Frontal cortex (tissue), 4 donors: ENCODE results near the gene ACSL3. TPM values are rescaled to one million over a fixed set of nuclear protein-coding genes. Genes with fewer than 3 reads are reported as not detected.
"Not testable (repeated sequence)": the region's sequence is repeated elsewhere in the genome, so short reads cannot be mapped to it uniquely, and the experiment has no call there.

Experiments
- DNase-seq, 2 donors: peaks; one replicate each; pipeline ENCODE4 v3.0.0; 2012; ENCODE audit warnings: low spot score in 2 of 2
- FAIRE-seq: peaks from 2 replicates; lab custom pipeline; 2012; peaks lifted over from hg19 to GRCh38; lab: Jason Lieb, UNC
- total RNA-seq: library from RNA; depleted of rRNA; stranded (reverse); fragments of >200 nt; gene quantifications from one replicate; pipeline ENCODE4 v1.2.3, GENCODE V29; 2014
- donor health status: control.
- donor health status: control.
- donor health status: control.

The ACSL3 gene
- total RNA-seq, 1 donor from 2014 or later = 250 TPM

GRCh38 chr2:222960126-222960525 lies 99.3 kb downstream of the ACSL3 start:
- no peak for DNase-seq

GRCh38 chr2:222963641-222964040 lies 102.8 kb downstream of the ACSL3 start:
- FAIRE-seq (no peak), DNase-seq (no peak)

More at GRCh38 chr2:222960126-222960525, 99.3 kb downstream of the ACSL3 start:
- no peak for FAIRE-seq

DNA sequence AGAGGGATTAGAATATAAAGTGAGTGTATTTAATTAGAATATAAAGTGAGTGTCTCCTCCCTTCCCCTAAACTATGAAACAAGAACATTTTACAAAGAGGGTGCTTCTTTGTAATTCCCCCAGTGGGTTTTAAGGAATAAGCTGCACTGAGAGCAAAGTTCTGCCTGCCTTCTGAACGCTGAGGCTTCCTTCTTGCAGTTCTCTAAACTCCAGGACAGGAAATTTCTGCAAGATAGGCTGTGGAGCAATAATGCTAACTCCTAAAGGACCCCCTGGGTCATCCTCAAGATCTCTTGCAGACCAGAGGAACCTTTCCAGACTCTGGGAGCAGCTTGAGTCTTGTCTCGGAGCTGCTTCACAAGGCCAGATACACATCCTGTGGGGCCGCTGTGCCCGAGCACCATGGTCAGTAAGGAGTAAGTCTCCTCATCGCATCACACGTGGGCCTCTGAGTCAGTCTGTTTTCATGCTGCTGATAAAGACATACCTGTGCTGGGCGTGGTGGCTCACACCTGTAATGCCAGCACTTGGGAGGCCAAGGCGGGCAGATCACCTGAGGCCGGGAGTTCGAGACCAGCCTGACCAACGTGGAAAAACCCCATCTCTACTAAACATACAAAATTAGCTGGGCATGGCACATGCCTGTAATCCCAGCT lies 103.7 kb downstream of the ACSL3 start:
- FAIRE-seq (no peak), DNase-seq (no peak)

- DNase-seq = no peak
- no peak for FAIRE-seq
These were observed 104.7 kb downstream of the ACSL3 start for GRCh38 chr2:222965555-222965954.

GRCh38 chr2:222968550-222969155 lies 107.8 kb downstream of the ACSL3 start:
- DNase-seq (no peak), FAIRE-seq (no peak)

DNA sequence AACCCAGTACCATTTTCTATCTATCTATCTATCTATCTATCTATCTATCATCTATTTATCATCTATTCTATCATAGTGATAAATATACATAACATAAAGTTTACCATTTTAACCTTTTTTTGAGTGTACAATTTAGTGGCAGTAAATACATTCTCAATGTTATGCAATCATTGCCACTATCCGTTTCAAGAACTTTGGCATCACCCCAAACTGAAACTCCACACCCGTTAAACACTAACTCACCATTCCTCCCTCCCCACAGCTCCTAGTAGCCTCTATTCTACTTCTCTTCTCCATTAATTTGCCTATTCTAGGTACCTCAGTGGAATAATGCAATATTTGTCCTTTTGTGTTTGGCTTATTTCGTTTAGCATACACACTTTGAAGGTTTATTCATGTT lies 108.7 kb downstream of the ACSL3 start:
- FAIRE-seq (no peak), DNase-seq (no peak)

DNA sequence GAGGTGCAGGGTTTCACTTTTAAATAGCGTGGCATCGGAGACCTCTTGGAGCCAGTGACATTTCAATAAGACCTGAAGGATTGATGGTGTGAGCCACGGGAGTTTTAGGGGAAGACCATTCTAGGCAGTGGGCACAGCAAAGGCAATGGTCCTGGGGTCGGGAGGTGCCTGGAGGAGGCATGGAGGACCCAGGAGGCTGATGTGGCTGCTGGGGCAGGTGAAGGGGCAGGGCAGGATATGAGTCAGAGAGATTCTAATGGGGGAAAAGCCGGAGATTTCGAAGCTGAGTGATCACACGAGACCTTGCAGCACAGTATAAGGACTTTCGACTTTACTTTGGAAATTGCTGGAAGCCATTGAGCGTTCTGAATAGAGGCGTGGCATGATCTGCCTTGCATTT lies 111.6 kb downstream of the ACSL3 start:
- DNase-seq (no peak), FAIRE-seq (no peak)

- FAIRE-seq (no peak), DNase-seq (no peak)
These were observed 112.4 kb downstream of the ACSL3 start for GRCh38 chr2:222973237-222973636.

DNA sequence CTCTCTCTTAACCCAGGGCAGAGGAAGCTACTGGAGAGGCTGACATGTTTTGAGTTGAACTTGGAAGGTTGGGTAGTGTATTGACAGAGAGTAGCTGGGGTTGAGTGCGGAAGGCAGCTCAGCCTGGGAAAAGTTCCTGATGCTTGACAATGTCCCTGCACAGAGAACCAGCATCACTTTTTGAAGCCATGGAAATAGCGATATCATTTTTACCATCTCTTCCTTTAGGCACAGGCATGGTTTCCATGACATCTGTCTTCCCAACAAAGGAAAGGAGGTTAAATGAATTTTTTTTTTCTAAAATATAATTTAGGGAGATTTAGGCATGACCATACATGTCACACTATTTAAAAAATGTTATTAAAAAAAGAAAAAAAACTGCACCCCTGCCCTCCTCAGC lies 112.9 kb downstream of the ACSL3 start:
- no peak for FAIRE-seq
- no peak for DNase-seq

DNA sequence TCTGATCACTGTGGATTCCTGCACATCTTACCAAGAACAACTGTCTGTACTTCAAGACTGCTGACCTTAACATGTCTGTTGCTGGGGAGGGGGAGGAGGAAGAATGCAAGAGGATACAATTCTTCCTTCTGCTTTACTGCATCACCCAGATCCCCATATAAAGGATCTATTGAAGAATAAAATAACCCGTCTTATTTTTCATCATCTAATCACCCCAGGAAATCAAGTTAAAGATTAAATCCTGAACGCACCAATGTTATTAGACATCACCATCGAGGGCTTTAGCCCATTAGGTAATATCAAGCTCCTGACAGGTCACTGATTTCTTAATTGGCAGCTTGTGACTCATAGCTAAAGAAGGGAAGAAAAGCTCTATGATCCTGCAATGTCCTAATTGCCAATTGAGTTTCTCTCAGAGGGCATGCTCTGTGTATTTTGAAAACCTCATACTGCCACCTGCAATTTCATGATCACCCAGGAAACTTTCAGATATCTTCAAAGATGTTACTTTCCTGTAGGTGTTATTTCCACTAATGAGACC lies 115.8 kb downstream of the ACSL3 start:
- DNase-seq (no peak), FAIRE-seq (no peak)

DNA sequence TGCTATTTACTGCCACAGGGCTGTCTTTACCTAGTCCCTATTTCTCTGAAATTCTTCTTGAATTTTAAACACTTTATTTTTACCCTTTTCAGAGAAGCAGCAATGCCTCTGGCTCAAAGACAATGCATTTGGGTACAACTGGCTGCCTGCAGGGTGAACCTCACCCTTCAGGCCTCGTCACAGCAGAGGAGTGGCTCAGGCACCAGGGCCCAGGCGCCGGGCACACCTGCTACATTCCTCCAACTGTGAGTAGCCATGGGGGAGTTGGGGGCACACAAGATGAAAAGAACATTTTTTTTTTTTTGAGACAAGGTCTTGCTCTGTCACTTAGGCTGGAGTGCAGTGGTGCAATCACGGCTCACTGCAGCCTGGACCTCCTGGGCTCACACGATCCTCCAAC lies 116.3 kb downstream of the ACSL3 start:
- FAIRE-seq = no peak
- DNase-seq = no peak

- DNase-seq = no peak
- no peak for FAIRE-seq
These were observed 118.0 kb downstream of the ACSL3 start for GRCh38 chr2:222978850-222979249.

DNA sequence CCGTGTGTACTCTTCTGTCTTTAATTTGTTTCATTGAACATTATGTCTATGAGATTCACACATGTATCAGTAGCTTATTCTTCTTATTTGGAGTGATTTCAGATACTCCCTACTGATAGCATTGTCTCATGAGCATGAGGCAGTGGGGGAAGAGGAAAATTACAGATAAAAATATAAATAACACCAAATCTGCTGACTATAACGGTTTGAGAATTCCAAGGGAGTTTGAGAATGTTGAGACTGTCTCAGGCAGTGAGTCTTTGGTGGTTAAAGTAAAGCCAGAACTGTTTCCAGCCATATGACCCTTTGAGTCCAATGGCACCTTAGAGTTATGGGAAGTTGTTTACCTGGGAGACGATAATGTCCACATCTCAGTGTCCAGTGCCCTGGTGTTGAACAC lies 118.6 kb downstream of the ACSL3 start:
- FAIRE-seq (no peak), DNase-seq (no peak)

GRCh38 chr2:222982010-222982908 lies 121.4 kb downstream of the ACSL3 start:
- DNase-seq (peak in 1 of 2 donors; percentile 25), FAIRE-seq (no peak)

DNA sequence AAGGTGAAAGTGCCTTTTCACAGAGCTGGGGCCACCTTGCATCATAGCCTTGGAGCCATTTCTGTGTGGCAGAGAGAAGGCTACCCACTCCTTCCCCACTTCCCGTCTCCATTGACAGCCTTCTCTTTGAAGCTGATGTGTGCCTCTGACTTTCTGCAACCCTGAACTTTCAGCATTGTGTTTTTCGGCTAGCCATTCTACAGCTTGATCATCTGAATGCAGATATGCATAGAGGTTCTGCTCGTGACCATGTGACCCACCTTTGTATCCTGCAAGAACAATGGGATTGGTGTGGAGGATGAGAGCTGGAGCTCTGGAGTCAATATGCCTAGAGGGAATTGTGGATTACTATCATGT lies 122.1 kb downstream of the ACSL3 start:
- DNase-seq (no peak), FAIRE-seq (no peak)

DNA sequence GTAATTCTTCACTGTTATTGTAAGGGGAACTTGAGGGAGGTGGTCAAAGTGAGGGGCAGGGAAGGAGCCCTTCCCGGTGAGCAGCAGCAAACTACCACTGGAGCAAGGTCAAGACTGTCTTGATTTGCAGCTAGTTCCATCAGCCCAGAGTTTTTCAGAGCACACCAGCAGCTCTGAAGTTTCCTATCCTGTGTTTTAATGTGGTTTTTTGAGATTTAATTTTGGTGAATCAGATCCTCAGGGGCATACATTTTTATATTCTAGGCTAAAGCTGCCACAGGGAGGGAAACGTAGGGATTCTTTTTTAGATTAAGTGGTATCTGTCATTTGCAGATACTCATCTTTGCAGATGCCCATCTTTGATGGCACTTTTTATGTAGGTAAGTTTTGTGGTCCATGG lies 124.1 kb downstream of the ACSL3 start:
- no peak for FAIRE-seq

GRCh38 chr2:222989431-222989830 lies 128.6 kb downstream of the ACSL3 start:
- DNase-seq = no peak
- no peak for FAIRE-seq

More for the DNA sequence above, 124.1 kb downstream of the ACSL3 start:
- no peak for DNase-seq

DNA sequence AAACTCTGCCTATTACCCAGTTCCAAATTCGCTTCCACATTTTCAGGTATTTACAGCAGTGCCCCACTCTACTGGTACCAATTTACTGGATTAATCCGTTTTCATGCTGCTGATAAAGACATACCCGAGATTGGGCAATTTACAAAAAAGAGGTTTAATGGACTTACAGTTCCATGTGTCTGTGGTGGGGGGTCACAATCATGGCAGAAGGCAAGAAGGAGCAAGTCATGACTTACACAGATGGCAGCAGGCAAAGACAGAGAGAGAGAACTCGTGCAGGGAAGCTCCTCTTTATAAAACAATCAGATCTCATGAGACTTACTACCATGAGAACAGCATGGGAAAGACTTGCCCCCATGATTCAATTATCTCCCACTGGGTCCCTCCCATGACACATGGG lies 129.4 kb downstream of the ACSL3 start:
- not testable (repeated sequence) for FAIRE-seq

GRCh38 chr2:222992137-222992536 lies 131.3 kb downstream of the ACSL3 start:
- DNase-seq = no peak
- FAIRE-seq = no peak

More for the DNA sequence above, 129.4 kb downstream of the ACSL3 start:
- not testable (repeated sequence) for DNase-seq
